HG03442 (cell line): ENCODE data around the gene TMEM140.
"Not testable (repeated sequence)": the region's sequence is repeated elsewhere in the genome, so short reads cannot be mapped to it uniquely, and the experiment has no call there.

Source experiments
- ATAC-seq: cut with Tn5 transposase; IDR thresholded peaks from one replicate; pipeline ENCODE4 v1.9.1; 2021; ENCODE audit warnings: mild to moderate bottlenecking, moderate library complexity; ENCODE audit not compliant: unreplicated experiment

TMEM140 gene

DNA sequence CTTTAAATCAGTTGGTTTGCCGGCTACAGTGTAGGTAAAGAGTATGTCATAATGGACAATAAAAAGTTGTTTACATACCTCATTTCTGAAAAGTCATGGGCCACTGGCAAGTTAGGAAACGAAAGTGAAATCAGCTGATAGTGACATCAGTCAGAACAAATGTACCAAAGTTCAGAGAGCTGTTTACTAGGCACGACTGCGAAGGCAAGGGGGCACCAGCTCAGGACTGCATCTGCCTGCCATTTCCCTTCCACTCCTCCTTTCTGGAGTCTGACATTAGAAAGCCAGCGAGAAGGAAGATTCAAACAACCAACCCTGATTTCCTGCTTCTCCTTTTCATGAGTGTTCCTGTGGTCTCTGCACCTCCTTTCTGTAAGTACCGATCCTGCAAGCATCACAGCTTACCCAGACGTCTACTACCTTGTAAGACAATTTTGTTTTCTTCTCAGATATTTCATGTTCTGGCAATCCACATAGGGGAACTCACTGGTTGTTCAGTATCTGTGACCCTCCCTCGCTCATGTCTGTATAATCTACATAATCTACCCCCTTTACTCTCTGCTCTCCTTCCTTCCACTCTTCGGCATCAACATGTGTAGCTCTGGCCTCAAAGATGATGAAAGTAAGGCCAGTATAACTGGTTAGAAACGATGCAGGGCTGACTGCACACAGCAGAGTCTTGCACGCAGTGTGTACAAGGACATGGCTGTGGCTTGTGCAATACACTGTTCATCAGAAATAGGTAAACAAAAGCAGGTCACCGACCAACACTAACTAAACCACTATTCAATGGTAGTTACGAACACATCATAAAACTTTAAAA, at the start of gene TMEM140:
Gene TMEM140, plus strand, starts transcription at position 174 of the 823 bp plus-strand sequence. CDS start 16,370 bp downstream, outside the sequence.
- peak; percentile 63 for ATAC-seq

DNA sequence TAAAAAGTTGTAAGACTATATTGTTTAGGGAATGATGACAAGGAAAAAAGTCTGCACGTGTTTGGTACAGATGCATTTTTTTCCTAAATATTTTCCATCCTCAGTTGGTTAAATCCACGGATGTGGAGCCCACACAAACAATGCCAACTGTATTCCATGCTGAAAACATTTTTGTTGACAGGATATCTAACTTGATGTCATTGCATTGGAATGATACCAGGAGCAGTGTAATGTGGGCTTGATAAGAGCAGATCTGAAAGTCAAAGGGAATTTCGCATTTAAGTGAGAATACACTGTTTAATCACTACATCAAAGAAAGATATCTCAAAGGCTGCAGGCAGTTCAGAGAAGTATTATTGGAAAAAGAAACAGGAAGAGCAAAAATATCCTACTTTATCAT, 49.5 kb upstream of the TMEM140 start:
- ATAC-seq: no peak

DNA sequence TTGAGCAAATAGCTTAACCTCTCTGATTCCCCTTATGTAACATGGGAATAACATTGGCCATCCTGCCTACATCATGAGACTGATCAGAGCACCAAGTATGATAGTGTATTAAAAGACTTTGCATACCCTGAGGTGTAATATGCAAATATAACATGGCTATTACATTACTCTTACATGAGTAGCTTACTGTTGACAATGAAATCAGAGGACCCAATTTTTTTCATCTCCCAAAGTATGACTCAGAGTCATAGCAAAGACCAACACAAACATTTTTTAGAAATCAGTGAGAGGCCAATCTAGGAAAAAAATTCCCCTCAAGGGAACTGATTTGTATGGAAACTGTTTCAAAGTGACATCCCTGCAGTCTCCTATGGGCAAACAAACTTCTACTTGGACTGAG, 47.0 kb upstream of the TMEM140 start:
- no peak for ATAC-seq

DNA sequence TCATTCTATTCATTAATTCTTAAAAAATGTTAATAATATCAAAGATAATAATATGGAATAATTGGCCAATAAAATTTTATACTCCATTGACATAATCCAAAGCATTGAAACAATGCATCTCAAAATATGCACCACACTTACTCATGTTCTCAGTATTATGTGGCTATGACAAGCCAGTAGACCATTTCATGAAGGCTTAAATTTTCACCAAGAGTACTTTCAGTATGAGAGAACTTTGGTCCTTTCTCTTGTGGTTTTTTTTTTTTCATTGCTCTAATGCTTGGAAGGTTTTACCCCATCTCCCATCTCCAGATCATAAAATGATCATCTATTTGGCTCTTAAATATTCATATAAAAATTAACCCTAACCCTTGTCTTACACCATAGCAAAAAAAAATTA, 45.5 kb upstream of the TMEM140 start:
- ATAC-seq: peak; percentile 99

DNA sequence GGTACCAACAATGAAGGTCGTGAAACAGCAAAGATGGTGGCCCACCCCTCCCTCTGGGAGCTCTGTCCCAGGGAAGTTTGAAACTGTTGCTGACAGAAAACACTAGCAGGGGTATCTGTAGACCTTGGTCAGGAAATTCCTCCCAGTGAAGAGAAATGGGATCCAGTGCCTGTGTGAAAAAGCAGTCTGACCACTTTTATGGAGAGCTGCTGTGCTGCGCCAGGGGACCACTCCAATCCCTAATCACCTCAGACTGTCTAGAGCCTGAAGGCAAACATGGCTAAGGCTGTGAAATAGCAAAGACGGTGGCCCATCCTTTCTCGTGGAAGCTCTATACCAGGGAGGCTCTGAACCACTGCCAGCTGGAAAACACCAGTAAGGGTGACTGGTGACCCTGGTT, 38.3 kb upstream of the TMEM140 start:
- ATAC-seq: no peak

DNA sequence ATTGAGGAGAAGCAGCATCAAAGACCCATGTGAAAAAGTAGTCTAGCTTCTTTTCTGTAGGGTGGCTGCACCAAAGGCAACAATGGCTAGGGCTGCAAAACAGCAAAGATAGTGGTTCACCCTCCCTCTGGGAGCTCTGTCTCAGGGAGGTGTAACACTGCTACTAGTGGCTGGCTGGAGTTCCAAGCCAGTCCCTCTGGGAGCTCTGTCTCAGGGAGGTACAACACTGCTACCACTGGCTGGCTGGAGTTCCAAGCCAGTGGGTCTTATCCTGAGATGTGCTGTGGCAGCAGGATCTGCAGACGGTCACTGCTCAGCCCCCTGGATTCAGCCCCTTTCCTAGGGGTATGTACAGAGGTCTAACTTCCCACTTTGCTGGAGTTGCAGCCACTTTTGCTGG, 37.9 kb upstream of the TMEM140 start:
- no peak for ATAC-seq

DNA sequence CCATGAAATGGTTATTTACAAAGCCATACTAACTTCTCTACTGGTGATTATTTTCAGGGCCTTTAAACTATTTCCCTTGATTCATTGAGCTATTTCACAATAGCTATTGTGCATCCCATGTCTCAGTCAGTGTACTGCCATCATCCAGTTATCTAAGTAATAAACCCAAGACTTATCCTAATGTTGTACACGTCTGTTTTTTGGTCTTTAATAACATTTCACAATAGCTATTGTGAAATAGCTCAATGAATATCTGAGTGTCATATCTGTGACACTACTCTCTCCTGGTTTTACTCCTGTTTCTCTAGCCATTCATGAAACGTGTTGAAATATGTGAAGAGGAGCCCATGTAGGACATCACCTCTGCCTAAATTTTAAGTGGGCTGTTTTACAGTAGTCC, 36.5 kb upstream of the TMEM140 start:
- ATAC-seq: no peak

DNA sequence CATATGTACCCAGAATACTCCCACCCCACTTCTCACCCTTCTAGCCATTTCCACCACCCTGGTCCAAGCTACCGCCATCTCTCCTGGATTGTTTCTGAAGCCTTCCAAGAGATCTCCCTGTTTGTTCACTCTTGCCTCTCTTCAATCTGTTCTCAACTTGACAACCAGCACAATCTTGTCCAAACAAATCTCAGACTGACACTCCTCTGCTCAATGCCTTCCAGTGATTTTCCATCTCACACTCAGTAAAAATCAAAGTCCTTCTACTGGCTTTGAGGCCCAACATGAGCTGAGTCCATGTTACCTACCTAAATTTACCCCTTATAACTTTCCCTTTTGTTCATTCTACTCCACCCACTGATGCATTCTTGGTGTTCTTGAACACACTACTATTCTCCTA, 33.2 kb upstream of the TMEM140 start:
- no peak for ATAC-seq

DNA sequence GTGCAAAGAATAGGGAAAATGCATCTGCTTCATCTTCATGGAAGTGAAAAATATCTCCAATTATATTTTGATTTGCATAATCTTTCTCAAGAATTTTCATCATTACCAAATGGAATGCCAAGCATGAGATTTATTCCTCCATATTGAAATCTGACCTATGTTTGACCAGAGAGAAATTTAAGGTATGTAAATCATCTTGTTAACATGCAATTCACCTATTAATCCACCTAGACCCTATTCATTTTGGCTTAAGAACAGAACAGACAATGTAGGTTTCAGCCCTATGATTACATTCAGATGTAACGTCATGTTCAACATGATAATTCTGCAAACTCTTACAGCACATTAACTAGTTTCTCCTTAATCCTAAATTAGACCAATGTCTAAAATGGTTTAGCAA, 30.8 kb upstream of the TMEM140 start:
- ATAC-seq: no peak

DNA sequence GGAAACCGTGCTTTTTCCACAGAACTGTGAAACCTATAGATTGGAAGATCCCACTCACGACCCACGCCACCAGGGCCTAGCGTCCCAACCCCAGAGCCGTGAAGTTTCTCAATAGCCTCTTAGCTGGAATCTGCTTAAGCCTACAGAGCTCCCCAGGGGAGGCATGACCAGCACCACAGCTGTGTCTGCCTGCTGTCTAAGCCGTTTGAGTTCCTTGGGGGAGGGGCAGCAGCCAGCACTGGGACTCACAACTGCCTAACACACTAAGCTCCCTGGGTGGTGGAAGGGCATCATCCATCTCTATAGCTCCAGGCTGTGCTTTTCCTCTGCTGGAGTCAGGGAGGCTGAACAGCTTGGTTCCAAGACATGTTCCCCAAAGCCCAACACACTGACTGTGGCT, 26.0 kb upstream of the TMEM140 start:
- ATAC-seq: no peak

DNA sequence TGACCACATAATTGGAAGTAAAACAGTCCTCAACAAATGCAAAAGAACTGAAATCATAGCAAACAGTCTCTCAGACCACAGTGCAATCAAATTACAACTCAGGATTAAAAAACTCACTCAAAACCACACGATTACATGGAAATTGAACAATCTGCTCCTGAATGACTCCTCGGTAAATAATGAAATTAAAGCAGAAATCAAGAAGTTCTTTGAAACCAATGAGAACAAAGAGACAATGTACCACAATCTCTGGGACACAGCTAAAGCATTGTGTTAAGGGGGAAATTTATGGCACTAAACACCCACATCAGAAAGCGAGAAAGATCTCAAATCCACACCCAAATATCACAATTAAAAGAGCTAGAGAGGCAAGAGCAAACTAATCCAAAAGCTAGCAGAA, 23.2 kb upstream of the TMEM140 start:
- not testable (repeated sequence) for ATAC-seq

DNA sequence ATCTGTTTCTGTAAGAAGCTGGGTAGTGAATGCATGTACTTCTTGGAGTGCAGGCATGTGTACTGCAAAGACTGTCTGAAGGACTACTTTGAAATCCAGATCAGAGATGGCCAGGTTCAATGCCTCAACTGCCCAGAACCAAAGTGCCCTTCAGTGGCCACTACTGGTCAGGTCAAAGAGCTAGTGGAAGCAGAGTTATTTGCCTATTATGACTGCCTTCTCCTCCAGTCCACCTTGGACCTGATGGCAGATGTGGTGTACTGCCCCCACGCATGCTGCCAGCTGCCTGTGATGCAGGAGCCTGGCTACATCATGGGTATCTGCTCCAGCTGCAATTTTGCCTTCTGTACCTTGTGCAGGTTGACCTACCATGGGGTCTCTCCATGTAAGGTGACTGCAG, 18.9 kb upstream of the TMEM140 start:
- ATAC-seq: no peak

DNA sequence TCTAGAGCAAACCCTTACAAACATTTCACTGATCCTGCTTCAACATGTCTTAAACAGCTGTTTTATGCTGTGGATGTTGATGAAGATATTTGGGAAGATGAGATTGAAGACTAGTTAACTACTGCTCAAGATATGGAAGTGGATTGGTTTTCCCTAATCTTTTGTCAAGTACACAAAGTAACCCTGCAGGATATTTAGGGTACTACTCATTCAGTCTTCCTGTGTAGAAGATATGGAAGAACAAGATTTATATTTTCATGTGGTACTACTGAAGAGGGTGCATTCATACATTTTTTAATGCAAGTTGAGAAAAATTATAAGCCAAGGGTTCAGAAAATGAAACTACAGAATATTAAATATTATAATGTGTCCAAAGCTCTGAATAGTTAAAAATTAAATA, 18.3 kb upstream of the TMEM140 start:
- ATAC-seq: no peak

DNA sequence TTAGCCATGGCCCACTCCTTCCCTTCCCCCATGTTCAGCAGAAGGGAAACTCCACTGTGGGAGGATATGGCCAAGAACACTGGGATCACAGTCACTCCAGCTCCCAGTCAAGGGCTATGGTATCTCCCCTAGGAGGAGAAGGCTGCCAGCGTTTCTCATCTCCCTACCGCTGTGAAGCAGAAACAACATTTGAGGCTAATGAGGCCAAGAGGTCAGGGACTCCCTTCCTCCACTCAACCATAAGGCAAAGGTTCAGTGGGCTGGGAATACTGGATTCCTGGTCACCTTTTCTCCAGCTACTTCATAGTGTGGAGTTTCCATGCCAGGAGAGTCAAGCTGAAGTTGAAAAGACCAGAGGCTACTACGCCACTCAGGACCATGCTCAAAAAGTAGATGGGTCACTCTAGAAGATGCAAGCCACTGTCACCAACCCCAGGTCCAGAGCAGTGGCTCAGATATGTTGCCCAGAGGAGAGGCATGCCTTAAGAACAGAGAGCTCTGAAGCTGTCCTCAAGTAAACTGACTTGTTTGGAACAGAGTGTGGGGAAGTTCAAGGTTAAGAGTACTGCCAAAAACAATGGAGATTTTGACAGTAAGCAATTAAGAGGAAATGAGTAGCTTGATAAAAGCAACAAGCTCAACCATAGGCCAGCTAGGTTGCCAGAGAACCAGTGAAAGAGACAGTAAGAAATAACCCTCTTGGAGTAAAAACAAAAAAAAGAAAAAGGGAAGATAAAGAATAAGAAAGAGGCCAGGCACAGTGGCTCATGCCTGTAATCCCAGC, 3.8 kb upstream of the TMEM140 start:
- ATAC-seq: no peak

DNA sequence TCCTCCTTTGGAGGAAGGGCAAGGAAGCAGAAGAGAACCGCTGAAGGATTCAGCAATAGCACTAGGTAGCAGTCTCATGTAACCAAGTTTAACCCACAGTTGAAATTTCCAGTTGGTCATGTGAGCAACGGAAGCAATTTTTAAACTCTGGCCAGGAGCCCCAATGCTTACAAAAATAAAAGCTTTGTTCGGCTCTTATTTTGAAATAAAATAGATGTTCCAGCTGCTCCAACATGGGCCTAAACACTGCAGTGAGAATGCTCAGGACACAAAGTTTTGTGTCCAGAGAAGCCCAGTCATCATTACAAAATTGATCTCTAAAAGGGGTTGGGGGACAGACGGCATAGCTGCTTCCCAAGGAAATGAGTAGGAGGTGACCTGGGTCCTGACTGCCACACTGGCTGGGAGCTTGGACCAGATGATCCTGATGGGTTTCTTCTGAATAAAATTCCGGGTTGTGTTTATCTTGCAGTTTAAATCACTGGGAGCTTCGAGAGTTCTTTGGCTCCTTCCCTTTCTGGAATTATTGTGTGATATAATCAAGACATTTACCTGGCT, 452 bp upstream of the TMEM140 start:
- peak; percentile 17 for ATAC-seq

DNA sequence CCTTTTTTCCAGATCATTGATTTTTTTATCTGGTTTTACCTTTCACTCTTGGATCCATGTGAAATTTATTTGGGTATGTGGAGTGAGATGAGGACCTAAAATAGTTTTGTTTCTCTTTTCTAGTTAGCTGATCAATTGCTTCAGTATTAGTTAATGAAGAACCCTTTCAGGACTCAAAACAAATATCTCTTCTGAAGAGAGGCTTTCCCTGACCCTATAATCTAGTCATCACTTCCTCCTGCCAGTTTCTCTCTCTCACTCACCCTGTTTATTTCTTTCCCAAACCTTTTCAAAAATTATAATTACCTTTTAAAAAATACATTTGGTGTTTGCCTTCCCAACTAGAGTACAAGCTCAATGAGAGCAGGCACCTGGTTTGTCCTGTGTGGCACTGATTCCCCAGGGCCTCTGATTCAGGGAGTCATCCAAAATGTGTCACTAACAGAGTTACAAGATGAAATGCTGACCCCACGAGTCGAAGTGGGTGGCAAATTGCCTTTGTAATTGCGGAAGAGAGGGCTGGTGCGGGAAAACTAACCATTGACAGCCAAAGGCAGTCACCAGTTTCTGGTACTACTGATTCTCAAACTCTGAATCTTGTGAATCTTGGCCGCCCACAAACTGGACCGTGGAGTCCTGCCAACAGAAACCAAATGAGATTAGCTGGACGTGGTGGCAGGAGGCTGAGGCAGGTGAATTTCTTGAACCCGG, 2.4 kb downstream of the TMEM140 start:
- ATAC-seq: no peak

DNA sequence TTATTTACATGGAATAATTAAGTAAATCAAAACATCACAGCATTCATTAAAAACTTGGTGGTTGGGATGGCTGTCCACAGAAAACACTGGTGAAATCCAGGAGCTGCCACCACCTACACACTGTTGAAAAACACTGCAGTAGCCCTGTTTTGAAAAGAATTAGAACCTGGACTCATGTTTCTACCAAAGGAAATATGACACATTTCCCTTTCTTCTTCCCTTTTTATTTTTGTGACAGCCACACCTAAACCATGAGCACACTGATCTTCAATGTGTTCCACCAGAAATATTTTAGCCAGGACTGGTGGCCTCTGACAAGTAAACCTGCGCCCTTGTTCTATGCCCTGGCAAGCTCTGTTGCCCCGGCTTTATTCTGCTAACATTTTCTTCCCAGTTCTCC, 3.3 kb downstream of the TMEM140 start:
- ATAC-seq: no peak

DNA sequence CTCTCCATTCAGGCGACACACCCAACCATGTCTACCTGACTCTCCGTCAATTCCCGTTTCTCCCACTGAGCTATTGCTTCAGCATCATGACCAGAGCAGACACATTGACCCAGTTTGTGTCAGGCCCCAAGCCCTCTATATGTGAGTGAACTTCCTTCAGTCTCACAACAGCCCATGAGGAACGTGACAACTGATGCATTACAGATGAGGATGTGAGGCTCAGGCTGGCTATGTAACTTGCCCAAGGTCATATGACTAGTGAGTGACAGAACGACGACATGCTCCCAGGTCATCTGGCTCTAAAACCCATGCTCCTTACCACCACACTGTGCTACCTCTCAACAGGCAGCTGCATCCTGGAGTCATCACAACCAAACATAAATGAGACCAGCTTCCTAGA, 3.7 kb downstream of the TMEM140 start:
- ATAC-seq: peak; percentile 26

DNA sequence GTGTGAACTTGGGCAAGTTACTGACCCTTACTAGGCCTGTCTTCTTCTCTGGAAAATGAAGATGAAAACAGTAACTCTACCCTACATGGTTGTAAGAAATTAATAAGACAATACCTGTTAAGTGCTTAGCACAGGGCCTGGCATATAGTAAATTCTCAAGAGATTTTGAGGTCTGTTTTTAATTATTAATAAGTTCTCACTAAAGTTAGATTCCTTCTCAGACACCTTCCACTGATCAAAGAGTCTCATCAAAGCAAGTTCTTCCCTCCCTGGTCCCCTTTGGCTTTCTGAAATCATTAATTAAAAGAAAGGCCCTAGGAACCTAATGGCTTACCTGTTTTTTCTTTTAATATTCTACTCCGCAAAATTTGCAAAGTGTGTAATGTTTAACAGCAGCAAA, 4.6 kb downstream of the TMEM140 start:
- no peak for ATAC-seq

DNA sequence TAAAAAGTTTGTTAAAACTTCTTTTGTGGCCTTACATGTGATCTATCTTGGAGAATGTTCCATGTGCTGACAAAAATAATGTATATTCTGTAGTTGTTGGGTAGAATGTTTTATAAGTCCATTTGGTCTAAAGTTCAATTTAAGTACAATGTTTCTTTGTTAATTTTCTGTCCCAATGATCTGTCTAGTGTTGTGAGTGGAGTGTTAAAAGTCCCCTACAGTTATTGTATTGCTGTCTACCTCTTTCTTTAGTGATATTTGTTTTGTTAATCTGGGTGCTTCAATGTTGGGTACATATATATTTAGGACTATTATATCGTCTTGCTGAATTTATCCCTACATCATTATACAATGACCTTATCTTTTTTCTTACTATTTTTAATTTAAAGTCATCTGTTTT, 6.9 kb downstream of the TMEM140 start:
- no peak for ATAC-seq

DNA sequence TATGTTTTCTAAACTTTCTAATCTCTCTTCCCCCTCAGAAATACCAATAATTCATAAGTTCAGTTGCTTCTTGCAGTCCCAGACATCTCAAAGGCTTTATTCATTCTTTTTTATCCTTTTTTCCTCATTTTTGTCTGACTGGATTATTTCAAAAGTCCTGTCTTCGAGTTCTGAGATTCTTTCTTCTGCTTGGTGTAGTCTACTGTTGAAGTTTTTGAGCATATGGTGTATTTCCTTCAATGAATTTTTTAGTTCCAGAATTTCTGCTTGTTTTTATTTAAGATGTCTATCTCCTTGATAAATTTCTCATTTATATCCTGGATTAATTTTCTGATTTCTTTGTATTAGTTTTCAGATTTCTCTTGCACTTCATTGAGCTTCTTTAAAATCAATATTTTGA, 8.4 kb downstream of the TMEM140 start:
- no peak for ATAC-seq
